GM12878 (cell line): ENCODE measurements around the gene SHPK. TPM values are rescaled to one million over a fixed set of nuclear protein-coding genes. Genes with fewer than 3 reads are reported as not detected.

ENCODE experiments used
- CBX5 ChIP-seq: sonication (generic); IDR thresholded peaks from 2 replicates; pipeline ENCODE4 v1.6.1; 2016; ENCODE audit warnings: low read depth, moderate library complexity, mild to moderate bottlenecking, inconsistent platforms
- FOS ChIP-seq: IDR thresholded peaks from 3 replicates; pipeline ENCODE4 v1.6.1; 2011; ENCODE audit warnings: borderline replicate concordance; ENCODE audit not compliant: insufficient read length; ENCODE audit errors: extremely low read depth
- HDGF ChIP-seq: fragments of 450-650 bp; IDR thresholded peaks from 2 replicates; pipeline ENCODE4 v1.6.1; 2016; ENCODE audit warnings: antibody characterized with exemption
- MTA2 ChIP-seq: fragments of 450-650 bp; IDR thresholded peaks from 2 replicates; pipeline ENCODE4 v1.6.1; 2016; ENCODE audit warnings: low read depth, mild to moderate bottlenecking, moderate library complexity
- MYC ChIP-seq: IDR thresholded peaks from 2 replicates; pipeline ENCODE4 v1.6.1; 2011; ENCODE audit warnings: mild to moderate bottlenecking, low read length, moderate library complexity, inconsistent platforms; ENCODE audit not compliant: insufficient read depth, insufficient replicate concordance, insufficient read length, severe bottlenecking
- NR2F1 ChIP-seq: fragments of 450-650 bp; conservative IDR thresholded peaks from 2 replicates; pipeline ENCODE4 v1.6.1; 2017; ENCODE audit warnings: mild to moderate bottlenecking
- PAX5 ChIP-seq: IDR thresholded peaks from 2 replicates; pipeline ENCODE4 v1.6.1; 2011; ENCODE audit warnings: low read depth, low read length, borderline replicate concordance
- POLR2A ChIP-seq: IDR thresholded peaks from 2 replicates; pipeline ENCODE4 v1.6.1; 2011; ENCODE audit warnings: low read depth, mild to moderate bottlenecking, low read length
- POU2F2 ChIP-seq: IDR thresholded peaks from 3 replicates; pipeline ENCODE4 v1.6.1; 2011; ENCODE audit warnings: low read depth, mild to moderate bottlenecking, low read length, borderline replicate concordance
- RCOR1 ChIP-seq: conservative IDR thresholded peaks from 2 replicates; pipeline ENCODE4 v1.6.1; 2012; ENCODE audit warnings: low read depth, low read length, improper control_type of control experiment
- SREBF1 ChIP-seq: IDR thresholded peaks from 2 replicates; pipeline ENCODE4 v1.6.1; 2012; ENCODE audit warnings: mild to moderate bottlenecking, low read length
- SUZ12 ChIP-seq: fragments of 200-600 bp; sonication (generic); IDR thresholded peaks from one replicate; pipeline ENCODE4 v1.6.1; 2018; ENCODE audit warnings: antibody characterized with exemption, mild to moderate bottlenecking; ENCODE audit not compliant: unreplicated experiment
- TCF12 ChIP-seq: IDR thresholded peaks from 2 replicates; pipeline ENCODE4 v1.6.1; 2011; ENCODE audit warnings: low read depth, mild to moderate bottlenecking, low read length
- ZNF274 ChIP-seq: IDR thresholded peaks from one replicate; pipeline ENCODE4 v1.8.0; 2011; ENCODE audit not compliant: insufficient read length, insufficient read depth
- polyA plus RNA-seq, 11 experiments: library from polyadenylated mRNA; depleted of rRNA in 4 of 11; unstranded in 6 of 11; stranded (reverse) in 5 of 11; fragments of >200 nt; fragmentation: Nextera tagmentation in 4 of 11; fragmentation: Illumina TruSeq in 1 of 11; extraction: Ambion mirVana in 4 of 11; extraction: Trizol in 1 of 11; gene quantifications; 1 replicate in 1 of 11; 2 replicates in 10 of 11; pipeline versions ENCODE4 v1.2.1 to v1.2.3, GENCODE V29; 2011 to 2016; ENCODE audit warnings: inconsistent platforms in 2 of 11, missing spikeins in 2 of 11, low read depth in 1 of 11
- total RNA-seq, 4 experiments: library from RNA; depleted of rRNA in 3 of 4; stranded (reverse); fragments of >200 nt in 3 of 4; fragmentation: Illumina TruSeq in 1 of 4; extraction: Trizol in 1 of 4; gene quantifications; 2 replicates each; pipeline versions ENCODE4 v1.2.1 to v1.2.3, GENCODE V29; 2013 to 2021
- TF ChIP-seq, protein P1 (sequence below): IDR thresholded peaks from 2 replicates; pipeline ENCODE4 v1.6.1; 2012; ENCODE audit warnings: mild to moderate bottlenecking, low read depth, low read length
- TF ChIP-seq, protein P2 (sequence below): IDR thresholded peaks from 2 replicates; pipeline ENCODE4 v1.6.1; 2011; ENCODE audit warnings: borderline replicate concordance, low read depth, mild to moderate bottlenecking, moderate library complexity, low read length; ENCODE audit not compliant: insufficient read depth, poor library complexity, severe bottlenecking
- TF ChIP-seq, protein P3 (sequence below): IDR thresholded peaks from 2 replicates; pipeline ENCODE4 v1.6.1; 2011; ENCODE audit warnings: low read depth, low read length, improper control_type of control experiment, borderline replicate concordance
- TF ChIP-seq, protein P4 (sequence below): fragments of 450-650 bp; IDR thresholded peaks from 2 replicates; pipeline ENCODE4 v1.6.1; 2017; ENCODE audit warnings: mild to moderate bottlenecking
- TF ChIP-seq, protein P5 (sequence below): fragments of 450-650 bp; IDR thresholded peaks from 2 replicates; pipeline ENCODE4 v1.6.1; 2018; ENCODE audit warnings: mild to moderate bottlenecking, low read depth, moderate library complexity; ENCODE audit not compliant: partially characterized antibody

SHPK gene
- total and polyA plus RNA-seq, 10 of the 15 experiments (the other 5 are each of a cell fraction or from before 2014, with no cell fraction given) = 1.7 to 16.6 (median 12.9) TPM

DNA sequence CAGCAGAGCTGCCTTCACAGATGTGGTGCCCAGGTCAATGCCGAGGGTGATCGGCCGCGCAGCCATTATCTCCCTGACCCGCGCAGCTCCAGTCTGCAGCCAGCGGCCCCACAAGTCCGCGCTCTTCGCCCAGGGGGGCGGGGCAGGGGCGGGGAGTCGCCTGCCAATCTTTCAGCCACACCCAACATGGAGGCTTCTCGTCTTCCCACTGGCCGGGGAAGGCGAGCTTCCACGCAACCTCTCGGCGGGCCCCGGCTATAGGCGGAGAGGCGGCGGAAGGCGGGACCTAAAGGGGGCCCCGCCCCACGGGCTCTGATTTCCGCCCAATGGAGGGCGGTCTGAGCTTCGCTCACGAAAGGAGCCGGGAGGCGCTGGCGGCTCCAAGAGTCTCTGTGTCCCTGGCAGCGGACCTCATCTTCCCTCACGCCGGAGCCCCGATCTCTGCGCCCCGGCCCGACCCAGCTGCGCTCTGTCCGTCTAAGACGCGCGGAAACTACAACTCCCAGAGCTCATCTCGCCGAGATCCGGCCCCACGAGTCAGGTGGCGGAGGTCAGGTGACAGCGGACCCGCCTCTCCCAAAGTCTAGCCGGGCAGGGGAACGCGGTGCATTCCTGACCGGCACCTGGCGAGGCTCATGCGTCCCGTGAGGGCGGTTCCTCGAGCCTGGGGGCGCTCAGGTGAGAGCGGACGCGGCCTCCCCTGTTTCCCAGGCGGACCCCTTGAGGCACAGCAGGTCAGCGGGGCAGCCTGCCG is at the start of gene SHPK, which contains the start of gene CTNS (continued):
- TF ChIP-seq, protein P1, sequence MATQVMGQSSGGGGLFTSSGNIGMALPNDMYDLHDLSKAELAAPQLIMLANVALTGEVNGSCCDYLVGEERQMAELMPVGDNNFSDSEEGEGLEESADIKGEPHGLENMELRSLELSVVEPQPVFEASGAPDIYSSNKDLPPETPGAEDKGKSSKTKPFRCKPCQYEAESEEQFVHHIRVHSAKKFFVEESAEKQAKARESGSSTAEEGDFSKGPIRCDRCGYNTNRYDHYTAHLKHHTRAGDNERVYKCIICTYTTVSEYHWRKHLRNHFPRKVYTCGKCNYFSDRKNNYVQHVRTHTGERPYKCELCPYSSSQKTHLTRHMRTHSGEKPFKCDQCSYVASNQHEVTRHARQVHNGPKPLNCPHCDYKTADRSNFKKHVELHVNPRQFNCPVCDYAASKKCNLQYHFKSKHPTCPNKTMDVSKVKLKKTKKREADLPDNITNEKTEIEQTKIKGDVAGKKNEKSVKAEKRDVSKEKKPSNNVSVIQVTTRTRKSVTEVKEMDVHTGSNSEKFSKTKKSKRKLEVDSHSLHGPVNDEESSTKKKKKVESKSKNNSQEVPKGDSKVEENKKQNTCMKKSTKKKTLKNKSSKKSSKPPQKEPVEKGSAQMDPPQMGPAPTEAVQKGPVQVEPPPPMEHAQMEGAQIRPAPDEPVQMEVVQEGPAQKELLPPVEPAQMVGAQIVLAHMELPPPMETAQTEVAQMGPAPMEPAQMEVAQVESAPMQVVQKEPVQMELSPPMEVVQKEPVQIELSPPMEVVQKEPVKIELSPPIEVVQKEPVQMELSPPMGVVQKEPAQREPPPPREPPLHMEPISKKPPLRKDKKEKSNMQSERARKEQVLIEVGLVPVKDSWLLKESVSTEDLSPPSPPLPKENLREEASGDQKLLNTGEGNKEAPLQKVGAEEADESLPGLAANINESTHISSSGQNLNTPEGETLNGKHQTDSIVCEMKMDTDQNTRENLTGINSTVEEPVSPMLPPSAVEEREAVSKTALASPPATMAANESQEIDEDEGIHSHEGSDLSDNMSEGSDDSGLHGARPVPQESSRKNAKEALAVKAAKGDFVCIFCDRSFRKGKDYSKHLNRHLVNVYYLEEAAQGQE = no peak
- TF ChIP-seq, protein P2, sequence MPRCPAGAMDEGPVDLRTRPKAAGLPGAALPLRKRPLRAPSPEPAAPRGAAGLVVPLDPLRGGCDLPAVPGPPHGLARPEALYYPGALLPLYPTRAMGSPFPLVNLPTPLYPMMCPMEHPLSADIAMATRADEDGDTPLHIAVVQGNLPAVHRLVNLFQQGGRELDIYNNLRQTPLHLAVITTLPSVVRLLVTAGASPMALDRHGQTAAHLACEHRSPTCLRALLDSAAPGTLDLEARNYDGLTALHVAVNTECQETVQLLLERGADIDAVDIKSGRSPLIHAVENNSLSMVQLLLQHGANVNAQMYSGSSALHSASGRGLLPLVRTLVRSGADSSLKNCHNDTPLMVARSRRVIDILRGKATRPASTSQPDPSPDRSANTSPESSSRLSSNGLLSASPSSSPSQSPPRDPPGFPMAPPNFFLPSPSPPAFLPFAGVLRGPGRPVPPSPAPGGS = no peak
- TF ChIP-seq FOS (peak; percentile 59), MTA2 (no peak), POU2F2 (peak; percentile 25; the same call in 1 of the 3 replicates), CBX5 (no peak), SREBF1 (peak; percentile 40), HDGF (0 out of 2 replicates have a peak, but pooled peaks have one; percentile 34), NR2F1 (0 out of 2 replicates have a peak, but pooled peaks have one; percentile 62), POLR2A (peak; percentile 77), RCOR1 (no peak), TCF12 (peak; percentile 22; the same call in 1 of the 2 replicates), SUZ12 (no peak), MYC (no peak), ZNF274 (no peak), PAX5 (no peak)
- TF ChIP-seq, protein P3, sequence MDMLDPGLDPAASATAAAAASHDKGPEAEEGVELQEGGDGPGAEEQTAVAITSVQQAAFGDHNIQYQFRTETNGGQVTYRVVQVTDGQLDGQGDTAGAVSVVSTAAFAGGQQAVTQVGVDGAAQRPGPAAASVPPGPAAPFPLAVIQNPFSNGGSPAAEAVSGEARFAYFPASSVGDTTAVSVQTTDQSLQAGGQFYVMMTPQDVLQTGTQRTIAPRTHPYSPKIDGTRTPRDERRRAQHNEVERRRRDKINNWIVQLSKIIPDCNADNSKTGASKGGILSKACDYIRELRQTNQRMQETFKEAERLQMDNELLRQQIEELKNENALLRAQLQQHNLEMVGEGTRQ = peak; percentile 98
- TF ChIP-seq, protein P4, sequence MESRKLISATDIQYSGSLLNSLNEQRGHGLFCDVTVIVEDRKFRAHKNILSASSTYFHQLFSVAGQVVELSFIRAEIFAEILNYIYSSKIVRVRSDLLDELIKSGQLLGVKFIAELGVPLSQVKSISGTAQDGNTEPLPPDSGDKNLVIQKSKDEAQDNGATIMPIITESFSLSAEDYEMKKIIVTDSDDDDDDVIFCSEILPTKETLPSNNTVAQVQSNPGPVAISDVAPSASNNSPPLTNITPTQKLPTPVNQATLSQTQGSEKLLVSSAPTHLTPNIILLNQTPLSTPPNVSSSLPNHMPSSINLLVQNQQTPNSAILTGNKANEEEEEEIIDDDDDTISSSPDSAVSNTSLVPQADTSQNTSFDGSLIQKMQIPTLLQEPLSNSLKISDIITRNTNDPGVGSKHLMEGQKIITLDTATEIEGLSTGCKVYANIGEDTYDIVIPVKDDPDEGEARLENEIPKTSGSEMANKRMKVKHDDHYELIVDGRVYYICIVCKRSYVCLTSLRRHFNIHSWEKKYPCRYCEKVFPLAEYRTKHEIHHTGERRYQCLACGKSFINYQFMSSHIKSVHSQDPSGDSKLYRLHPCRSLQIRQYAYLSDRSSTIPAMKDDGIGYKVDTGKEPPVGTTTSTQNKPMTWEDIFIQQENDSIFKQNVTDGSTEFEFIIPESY = no peak
- TF ChIP-seq, protein P5, sequence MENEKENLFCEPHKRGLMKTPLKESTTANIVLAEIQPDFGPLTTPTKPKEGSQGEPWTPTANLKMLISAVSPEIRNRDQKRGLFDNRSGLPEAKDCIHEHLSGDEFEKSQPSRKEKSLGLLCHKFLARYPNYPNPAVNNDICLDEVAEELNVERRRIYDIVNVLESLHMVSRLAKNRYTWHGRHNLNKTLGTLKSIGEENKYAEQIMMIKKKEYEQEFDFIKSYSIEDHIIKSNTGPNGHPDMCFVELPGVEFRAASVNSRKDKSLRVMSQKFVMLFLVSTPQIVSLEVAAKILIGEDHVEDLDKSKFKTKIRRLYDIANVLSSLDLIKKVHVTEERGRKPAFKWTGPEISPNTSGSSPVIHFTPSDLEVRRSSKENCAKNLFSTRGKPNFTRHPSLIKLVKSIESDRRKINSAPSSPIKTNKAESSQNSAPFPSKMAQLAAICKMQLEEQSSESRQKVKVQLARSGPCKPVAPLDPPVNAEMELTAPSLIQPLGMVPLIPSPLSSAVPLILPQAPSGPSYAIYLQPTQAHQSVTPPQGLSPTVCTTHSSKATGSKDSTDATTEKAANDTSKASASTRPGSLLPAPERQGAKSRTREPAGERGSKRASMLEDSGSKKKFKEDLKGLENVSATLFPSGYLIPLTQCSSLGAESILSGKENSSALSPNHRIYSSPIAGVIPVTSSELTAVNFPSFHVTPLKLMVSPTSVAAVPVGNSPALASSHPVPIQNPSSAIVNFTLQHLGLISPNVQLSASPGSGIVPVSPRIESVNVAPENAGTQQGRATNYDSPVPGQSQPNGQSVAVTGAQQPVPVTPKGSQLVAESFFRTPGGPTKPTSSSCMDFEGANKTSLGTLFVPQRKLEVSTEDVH = peak; percentile 74
